Stimulated activated CD4-positive, alpha-beta T cell treated with anti-CD3 and anti-CD28 coated beads, Interleukin-1b, Interleukin-23, amount 100 ng/mL, for 24 hours (primary cell): ENCODE results near the gene TRPV2.
"Not testable (repeated sequence)": the region's sequence is repeated elsewhere in the genome, so short reads cannot be mapped to it uniquely, and the experiment has no call there.

Experiments used
- DNase-seq, 4 experiments: peaks; one replicate each; pipeline ENCODE4 v3.0.0-alpha.2; 2020; ENCODE audit warnings: low read depth in 4 of 4, low spot score in 1 of 4

Gene TRPV2, protein sequence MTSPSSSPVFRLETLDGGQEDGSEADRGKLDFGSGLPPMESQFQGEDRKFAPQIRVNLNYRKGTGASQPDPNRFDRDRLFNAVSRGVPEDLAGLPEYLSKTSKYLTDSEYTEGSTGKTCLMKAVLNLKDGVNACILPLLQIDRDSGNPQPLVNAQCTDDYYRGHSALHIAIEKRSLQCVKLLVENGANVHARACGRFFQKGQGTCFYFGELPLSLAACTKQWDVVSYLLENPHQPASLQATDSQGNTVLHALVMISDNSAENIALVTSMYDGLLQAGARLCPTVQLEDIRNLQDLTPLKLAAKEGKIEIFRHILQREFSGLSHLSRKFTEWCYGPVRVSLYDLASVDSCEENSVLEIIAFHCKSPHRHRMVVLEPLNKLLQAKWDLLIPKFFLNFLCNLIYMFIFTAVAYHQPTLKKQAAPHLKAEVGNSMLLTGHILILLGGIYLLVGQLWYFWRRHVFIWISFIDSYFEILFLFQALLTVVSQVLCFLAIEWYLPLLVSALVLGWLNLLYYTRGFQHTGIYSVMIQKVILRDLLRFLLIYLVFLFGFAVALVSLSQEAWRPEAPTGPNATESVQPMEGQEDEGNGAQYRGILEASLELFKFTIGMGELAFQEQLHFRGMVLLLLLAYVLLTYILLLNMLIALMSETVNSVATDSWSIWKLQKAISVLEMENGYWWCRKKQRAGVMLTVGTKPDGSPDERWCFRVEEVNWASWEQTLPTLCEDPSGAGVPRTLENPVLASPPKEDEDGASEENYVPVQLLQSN

DNA sequence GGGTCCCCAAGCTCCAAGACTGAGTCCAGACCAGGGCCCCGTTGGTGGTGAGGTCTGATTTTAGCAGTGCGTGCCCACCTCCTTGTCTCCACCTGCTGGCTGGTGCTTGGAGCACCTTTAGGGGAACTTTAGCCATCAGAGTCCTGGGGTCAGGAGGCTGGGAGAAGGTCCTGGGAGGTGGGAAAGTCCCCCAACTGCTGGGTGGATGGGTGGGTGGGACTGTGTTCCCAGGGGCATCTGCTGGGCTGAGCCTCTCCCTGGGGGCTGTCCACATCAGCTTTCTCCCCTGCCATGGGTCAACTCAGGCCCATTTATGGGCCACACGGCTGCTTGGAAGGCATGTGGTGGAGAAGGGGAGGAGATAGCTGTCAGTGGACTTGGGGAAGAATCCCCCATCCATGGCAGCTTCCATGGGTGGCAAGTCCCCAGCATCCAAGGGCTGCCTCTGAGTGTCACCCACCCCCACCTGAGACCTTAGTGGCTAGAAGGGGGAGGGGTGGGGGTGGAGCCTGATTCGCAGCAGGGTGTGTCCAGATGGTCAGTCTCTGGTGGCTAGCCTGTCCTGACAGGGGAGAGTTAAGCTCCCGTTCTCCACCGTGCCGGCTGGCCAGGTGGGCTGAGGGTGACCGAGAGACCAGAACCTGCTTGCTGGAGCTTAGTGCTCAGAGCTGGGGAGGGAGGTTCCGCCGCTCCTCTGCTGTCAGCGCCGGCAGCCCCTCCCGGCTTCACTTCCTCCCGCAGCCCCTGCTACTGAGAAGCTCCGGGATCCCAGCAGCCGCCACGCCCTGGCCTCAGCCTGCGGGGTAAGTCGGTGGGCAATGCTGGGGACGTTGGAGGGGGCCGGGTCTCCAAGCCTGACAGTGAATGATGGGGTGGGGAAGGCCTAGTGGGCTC is at the start of gene TRPV2:
Gene TRPV2, plus strand, starts transcription at position 541 of the 894 bp plus-strand sequence. CDS start 2,098 bp downstream, outside the sequence.
- DNase-seq, result no peak

DNA sequence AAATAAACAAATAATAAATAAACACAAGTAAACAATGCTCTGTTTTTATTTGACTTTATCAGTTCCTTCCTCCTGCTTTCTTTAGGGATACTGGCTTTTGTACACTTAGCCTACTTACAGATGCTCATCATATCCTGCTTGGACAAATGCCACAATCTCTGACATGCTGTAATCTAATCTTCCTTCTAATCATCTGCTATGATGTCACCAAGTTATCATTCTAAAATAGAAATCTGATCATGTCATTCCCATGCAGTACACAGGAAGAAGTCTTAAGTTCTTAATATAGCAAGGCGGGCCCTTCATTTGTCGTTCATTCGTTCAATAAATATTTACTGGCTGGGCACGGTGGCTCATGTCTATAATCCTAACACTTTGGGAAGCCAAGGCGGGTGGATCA is 43.6 kb upstream of the TRPV2 start:
- no peak for DNase-seq

DNA sequence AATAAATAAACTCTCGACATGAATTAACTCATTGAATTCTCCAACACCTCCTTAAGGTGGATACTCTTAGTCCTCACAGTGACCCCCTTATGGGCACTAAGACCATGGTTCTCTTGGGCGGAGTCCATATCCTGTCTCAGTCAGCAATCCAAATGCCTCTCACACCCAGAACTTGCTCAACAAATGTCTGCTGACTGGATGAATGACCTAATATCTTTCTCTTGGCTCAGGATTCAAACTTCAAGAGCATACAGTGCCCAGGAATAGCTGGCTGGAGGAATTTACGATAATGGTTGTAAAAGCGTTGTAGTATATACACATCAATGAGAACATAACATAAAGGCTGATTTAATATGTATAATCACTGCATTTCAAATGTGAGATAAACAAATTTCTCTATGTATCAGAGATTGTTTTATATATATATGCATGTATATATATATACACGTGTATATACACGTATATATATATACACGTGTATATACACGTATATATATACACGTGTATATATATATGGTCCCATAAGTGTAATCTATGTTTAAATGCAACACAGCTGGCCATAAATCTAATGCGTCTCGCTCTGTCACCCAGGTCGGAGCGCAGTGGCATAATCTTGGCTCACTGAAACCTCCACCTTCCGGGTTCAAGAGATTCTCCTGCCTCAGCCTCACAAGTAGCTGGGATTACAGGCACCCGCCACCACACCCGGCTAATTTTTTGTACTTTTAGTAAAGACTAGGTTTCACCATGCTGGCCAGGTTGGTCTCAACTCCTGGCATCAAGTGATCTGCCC is 41.0 kb upstream of the TRPV2 start:
- DNase-seq, result no peak

DNA sequence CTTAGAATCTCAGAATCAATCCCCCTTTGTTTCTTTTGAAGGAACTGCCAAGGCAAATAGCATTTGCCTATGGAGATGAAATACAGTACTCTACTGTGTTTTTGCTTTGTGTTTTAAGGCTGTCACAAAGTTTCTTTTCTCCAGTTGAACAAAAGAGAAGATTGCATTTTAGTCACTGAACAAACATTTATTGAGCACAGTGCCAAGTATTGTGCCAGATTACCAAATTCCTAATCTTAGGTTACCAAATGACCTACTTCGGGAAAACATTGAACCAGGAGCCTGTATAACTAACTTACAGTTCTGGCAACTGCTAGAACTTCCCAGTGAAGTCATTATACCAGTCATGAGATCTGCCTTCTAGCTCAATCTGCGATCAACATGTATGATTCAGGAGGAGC is 37.4 kb upstream of the TRPV2 start:
- DNase-seq, result no peak

DNA sequence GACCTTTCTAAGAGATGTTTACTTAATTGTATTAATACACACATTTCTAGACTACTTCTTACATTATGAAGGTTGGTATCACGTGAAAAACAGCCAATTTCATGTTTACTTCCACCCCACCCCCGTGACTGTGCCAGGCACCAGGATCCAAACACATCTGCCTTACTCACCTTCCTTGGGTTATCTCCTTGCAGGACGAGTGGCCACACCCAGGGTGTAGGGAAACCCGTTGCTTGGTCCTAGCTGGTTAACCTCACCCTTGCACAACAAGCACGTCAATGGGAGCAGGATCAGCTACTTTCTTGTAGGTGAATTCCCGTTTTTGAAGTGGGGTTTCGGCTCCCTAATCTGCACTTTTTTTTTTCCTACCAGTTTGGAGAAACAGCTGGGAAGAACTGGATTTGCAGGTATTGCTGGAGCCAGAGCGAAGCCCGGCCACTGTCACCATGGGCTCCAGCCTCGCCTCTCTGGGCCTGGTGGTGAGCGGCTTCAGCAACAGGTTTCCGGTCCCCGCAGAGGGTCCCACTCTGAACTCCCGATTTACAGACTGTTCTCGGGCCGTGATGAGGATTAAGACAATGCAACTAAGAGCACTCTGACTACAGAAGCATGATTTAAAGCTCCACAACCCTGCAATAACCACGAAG is 36.6 kb upstream of the TRPV2 start:
- DNase-seq, result no peak

DNA sequence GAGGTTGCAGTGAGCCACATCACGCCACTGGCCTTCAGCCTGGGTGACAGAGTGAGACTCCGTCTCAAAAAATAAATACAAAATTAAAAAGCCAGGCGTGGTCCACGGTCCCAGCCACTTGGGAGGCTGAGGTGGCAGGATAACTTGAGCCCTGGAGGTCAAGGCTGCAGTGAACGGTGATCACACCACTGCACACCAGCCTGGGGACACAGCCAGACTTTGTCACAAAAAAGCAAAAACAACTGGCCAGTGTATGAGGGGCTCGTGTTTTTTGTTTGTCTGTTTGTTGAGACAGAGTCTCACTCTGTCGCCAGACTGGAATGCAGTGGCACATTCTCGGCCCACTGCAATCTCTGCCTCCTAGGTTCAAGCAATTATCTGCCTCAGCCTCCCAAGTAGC is 35.7 kb upstream of the TRPV2 start:
- DNase-seq, result no peak

DNA sequence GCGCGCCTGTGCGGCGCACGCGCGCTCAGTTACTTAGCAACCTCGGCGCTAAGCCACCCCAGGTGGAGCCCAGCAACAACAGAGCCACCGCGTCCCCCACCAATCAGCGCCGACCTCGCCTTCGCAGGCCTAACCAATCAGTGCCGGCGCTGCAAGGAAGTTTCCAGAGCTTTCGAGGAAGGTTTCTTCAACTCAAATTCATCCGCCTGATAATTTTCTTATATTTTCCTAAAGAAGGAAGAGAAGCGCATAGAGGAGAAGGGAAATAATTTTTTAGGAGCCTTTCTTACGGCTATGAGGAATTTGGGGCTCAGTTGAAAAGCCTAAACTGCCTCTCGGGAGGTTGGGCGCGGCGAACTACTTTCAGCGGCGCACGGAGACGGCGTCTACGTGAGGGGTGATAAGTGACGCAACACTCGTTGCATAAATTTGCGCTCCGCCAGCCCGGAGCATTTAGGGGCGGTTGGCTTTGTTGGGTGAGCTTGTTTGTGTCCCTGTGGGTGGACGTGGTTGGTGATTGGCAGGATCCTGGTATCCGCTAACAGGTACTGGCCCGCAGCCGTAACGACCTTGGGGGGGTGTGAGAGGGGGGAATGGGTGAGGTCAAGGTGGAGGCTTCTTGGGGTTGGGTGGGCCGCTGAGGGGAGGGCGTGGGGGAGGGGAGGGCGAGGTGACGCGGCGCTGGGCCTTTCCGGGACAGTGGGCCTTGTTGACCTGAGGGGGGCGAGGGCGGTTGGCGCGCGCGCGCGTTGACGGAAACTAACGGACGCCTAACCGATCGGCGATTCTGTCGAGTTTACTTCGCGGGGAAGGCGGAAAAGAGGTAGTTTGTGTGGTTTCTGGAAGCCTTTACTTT is 34.5 kb upstream of the TRPV2 start, which contains the start of gene UBB:
Gene UBB, plus strand, starts transcription at position 452 of the 856 bp plus-strand sequence. CDS start 817 bp downstream, outside the sequence.
- DNase-seq, result peak; percentile 79 to 90 (median 84)

DNA sequence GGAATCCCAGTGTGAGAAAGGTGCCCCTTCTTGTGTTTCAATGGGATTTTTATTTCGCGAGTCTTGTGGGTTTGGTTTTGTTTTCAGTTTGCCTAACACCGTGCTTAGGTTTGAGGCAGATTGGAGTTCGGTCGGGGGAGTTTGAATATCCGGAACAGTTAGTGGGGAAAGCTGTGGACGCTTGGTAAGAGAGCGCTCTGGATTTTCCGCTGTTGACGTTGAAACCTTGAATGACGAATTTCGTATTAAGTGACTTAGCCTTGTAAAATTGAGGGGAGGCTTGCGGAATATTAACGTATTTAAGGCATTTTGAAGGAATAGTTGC is 33.9 kb upstream of the TRPV2 start:
- peak in 3 of 4 experiments; percentile 11 to 23 (median 20) for DNase-seq

DNA sequence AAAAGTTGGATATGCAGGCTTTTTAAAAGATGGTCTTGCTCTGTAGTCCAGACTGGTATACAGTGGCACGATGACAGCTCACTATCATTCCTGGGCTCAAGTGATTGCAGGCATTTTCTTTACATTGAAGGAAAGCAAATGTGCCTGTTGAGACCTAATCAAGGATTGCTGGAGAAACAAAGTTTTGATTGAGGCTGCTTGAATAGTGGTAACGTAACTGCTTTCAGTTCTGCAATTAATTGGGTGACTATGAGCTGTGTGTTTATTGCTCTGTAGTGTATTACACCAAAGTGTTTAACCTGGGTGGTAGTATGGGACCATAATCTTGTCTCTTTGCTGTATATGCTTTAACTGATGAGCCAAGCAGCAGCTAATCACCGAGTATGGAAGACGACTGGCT is 32.2 kb upstream of the TRPV2 start:
- no peak for DNase-seq

DNA sequence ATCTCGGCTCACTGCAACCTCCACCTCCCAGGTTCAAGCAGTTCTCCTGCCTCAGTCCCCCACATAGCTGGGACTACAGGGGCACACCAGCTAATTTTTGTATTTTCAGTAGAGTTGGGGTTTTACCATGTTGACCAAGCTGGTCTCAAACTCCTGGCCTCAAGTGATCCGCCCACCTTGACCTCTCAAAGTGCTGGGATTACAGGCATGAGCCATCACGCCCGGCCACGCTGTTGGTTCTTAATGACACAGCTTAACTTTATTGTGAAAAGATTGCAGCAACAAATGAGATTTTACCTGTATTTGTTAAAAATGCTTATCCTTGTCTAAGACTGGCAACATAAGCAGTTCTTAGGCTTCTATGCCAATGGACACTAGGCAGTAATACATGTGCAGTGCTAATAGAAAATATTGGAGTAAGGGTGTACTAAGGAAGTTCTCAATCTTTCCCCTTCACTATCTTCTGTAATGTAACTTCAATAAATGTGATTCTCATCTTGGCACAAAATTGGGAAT is 31.5 kb upstream of the TRPV2 start:
- DNase-seq, result no peak

DNA sequence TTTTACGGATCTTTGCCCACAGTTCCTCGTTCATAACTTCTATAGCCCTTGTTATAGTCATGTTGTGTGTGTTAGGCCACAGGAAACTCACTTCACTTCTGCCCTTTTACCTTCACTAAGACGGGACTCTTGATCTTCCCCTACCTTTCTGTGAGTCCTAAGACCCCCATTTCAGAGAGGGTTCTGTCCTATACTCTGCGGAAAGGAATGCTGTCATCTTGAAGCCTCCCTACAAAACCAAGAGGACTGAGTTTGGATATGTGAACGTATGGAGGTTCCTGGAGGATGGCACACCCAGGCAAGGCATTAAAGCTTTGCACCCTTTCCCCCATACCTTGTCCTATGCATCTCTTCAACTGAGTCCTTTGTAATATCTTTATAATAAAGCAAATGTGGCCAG is 30.8 kb upstream of the TRPV2 start:
- no peak for DNase-seq

DNA sequence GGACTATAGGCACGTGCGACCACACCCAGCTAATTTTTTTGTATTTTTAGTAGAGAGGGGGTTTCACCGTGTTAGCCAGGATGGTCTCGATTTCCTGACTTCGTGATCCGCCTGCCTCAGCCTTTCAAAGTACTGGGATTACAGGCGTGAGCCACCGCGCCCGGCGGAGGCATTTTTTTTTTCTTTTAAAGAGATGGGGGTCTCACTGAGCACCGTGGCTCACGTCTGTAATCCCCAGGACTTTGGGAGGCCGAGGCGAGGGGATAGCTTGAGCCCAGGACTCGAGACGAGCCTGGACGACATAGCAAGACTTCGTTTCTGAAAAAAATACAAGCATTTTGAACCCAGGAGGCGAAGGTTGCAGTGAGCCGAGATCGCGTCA is 29.3 kb upstream of the TRPV2 start:
- DNase-seq, result not testable (repeated sequence)

DNA sequence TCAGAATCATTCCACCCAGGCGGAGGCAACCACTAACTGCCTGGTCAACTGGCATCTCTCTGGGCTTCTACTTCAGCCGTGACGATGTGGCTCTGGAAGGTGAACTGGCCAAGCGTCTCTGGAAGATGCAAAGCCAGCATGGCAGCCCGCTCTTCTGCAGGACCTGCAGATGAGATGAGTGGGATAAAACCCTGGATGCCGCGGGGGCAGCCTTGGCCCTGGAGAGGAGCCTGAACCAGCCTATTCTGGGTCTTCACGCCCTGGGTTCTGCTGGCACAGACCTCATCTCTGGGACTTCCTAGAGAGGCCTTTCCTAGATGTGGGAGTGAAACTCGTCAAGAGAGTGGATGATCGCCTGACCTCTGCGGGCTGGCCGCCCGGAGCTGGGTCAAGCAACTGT is 23.9 kb upstream of the TRPV2 start:
- DNase-seq, result no peak

DNA sequence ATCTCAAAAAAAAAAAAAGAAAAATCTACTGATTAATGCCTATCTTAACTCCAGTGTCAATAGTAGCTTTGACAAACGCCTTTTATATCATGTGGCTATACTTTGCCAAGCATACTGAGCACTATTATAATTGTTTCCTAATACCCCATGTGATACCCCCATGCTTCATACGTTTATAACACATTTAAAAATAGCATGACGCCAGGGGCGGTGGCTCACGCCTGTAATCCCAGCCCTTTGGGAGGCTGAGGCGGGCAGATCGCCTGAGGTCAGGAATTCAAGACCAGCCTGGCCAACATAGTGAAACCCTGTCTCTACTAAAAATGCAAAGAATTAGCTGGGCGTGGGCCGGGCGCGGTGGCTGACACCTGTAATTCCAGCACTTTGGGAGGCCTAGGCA is 22.9 kb upstream of the TRPV2 start:
- not testable (repeated sequence) for DNase-seq

DNA sequence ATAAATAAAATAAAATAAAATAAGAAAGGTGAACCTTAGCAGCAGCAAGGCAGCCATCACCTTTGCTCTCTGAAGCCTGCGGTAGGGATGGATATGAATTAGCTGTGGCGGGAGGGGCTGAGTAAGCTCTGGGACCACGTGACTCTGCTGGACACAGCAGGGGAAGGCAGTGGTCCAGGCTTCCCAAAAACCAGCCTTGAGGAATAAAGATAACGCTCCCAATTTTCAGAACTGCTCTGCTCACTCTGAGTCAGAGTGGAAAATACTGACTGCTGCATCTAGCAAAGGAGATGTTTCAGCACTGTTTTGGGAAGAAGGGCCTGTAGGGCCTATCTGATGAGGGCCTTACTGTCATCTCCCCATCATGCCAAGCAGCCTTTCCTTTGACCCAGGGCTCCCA is 19.5 kb upstream of the TRPV2 start:
- DNase-seq, result not testable (repeated sequence)

DNA sequence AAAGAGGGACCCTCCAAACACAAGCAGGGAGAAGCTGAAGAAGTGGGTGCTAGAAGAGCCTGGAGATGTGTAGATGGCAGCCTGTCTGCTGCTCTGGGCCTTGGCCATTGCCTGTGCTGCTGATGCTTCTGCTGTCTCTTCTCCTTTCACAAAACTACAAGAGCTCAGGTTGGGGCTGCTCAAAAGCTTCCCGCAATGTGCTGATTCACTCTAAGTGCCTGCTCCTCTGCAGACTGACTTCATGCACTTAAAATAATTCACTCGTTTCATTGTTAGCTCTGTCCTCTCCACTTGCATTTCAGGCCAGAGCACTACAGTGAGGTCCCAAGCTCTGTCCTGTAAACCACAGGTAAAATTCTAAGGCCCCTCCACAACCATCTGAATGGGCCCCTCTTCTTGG is 18.7 kb upstream of the TRPV2 start:
- not testable (repeated sequence) for DNase-seq

DNA sequence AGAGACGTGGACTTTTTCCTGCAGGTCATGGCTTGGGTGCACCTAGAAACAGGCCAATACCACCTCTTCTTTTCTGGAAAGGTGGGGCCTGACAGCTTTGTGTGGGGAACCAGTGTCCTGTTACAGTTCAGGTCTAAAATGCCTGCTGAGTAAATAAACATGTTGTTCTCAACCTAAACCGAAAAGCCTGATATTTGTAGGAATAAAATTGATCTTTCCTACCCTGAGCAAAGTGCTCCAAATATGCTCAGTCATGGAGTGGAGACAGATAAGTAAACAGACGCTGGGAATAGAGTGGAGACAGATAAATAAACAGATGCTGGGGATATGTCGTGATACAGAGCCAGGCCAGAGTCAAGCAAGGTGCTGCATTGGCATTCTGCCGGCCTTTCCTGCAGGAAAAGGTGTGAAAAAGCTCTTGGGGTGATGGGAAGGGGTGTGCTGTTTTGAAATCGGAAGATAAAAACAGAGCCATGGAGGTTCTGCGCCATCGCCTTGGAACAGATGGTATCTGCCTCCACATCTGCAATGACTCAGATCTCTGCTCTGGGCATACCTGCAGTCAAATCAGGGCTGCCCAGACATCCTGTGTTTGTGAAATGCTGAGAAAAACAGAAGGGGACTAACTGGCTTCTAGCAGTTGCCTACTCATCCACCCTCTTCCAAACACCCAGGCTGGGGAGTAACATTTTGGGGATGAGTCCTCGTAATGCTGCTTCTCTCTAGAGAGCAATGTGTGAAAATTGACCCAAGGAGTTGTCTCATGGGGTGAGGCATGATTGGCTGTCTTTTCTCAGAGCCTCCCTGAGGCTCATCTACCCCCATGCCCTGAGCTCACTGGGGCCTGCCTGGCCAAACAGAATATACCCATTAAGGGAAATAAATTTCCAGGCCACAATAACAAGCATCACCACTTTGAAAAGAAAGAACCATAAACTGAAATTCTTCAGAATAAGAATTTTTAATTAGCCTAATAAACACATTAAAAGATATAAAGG is 16.8 kb upstream of the TRPV2 start:
- DNase-seq, result no peak

DNA sequence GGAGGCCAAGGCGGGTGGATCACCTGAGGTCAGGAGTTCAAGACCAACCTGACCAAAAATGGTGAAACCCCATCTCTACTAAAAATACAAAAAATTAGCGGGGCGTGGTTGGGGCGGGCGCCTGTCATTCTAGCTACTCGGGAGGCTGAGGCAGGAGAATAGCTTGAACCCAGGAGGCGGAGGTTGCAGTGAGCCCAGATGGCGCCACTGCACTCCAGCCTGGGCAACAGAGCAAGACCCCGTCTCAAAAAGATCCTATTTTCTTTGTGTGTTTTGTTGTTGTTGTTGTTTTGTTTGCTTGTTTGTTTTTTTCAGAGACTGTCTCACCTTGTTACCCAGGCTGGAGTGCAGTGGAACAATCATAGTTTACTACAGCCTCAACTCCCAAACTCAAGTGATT is 11.5 kb upstream of the TRPV2 start:
- not testable (repeated sequence) for DNase-seq
